ENCODE results near the gene SMARCC2.

SMARCC2 gene

DNA sequence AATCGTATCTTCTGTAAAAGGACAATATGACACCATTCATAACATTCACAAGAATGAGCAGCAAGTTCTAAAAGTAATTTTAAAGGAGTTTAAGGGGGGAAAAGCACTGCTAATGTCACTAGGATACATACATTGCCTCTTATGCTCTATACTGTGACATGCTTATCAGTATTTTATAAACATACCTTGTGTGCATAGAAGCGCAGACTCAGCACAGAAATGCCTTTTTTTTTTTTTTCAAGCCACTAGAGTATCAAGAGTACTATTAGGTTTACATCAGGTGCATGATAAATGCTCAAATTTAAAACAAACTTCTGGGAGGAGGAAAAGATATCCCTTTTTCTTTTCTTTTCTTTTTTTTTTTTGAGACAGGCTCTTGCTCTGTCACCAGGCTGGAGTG, 13.6 kb upstream of the SMARCC2 start:
- H3K27me3 ChIP-seq (ENCODE audit: insufficient read depth, low read length, poor library complexity, severe bottlenecking) = no peaks in the 10 kb centered on the region
- no peaks in the 10 kb centered on the region for H3K9me3 ChIP-seq (ENCODE audit: insufficient read depth, low read depth, low read length)
- no peaks in the 10 kb centered on the region for H3F3A ChIP-seq (ENCODE audit: low read depth)
- H3K36me3 ChIP-seq (ENCODE audit: insufficient read depth, low read length) = peaks cover 25% of the 10 kb centered on the region; the same call in 1 of the 2 replicates
- no peaks in the 10 kb centered on the region for H3K9me2 ChIP-seq (replicated peaks; ENCODE audit: low read depth, low read length)
- no peak overlapping the region for H2AFZ ChIP-seq (ENCODE audit: low read length)
- no peak overlapping the region for H3K9ac ChIP-seq (ENCODE audit: low read depth, low read length, poor library complexity, severe bottlenecking)
- H3K79me2 ChIP-seq (ENCODE audit: insufficient read depth, low read length) = no peaks in the 10 kb centered on the region
- TF ChIP-seq EZH2phosphoT487 (IDR thresholded peaks at IDR 0.05; ENCODE audit: borderline replicate concordance) = no peak
- TF ChIP-seq, protein P1, sequence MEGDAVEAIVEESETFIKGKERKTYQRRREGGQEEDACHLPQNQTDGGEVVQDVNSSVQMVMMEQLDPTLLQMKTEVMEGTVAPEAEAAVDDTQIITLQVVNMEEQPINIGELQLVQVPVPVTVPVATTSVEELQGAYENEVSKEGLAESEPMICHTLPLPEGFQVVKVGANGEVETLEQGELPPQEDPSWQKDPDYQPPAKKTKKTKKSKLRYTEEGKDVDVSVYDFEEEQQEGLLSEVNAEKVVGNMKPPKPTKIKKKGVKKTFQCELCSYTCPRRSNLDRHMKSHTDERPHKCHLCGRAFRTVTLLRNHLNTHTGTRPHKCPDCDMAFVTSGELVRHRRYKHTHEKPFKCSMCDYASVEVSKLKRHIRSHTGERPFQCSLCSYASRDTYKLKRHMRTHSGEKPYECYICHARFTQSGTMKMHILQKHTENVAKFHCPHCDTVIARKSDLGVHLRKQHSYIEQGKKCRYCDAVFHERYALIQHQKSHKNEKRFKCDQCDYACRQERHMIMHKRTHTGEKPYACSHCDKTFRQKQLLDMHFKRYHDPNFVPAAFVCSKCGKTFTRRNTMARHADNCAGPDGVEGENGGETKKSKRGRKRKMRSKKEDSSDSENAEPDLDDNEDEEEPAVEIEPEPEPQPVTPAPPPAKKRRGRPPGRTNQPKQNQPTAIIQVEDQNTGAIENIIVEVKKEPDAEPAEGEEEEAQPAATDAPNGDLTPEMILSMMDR (conservative IDR thresholded peaks at IDR 0.05; ENCODE audit: low read length) = no peak
- H3K4me2 ChIP-seq (ENCODE audit: low read depth, low read length, poor library complexity, severe bottlenecking) = no peak overlapping the region
- no peak overlapping the region for H3K4me3 ChIP-seq (ENCODE audit: low read length, poor library complexity, severe bottlenecking)
- H3K4me1 ChIP-seq (ENCODE audit: insufficient read depth, low read length, poor library complexity, severe bottlenecking) = no peaks in the 10 kb centered on the region
- H4K20me1 ChIP-seq (ENCODE audit: insufficient read depth, low read length, poor library complexity, severe bottlenecking) = no peaks in the 10 kb centered on the region

DNA sequence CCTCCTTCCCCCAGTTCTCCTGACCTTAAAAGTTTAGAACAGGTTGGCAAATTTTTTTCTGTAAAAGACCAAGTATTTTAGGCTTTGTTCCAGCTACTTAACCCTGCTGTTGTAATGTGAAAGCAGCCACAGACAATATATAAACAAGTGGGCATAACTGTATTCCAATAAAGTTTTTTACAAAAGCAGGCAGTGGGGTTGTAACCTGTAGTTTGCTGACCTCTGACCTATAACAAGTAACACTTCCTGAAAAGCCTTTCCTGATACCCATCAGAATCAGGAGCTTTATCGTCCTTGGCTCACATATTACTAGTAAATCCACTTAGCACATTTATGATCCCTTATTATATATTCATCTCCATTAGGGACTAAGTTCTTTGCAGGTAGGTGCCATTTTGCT, 13.1 kb upstream of the SMARCC2 start:
- TF ChIP-seq EZH2phosphoT487 (IDR thresholded peaks at IDR 0.05; ENCODE audit: borderline replicate concordance) = no peak
- TF ChIP-seq, protein P1 (conservative IDR thresholded peaks at IDR 0.05; ENCODE audit: low read length) = no peak
- Histone ChIP-seq H3K36me3 (ENCODE audit: insufficient read depth, low read length) (peaks cover 20% of the 10 kb centered on the region; the same call in 1 of the 2 replicates), H2AFZ (ENCODE audit: low read length) (no peak overlapping the region), H3K79me2 (ENCODE audit: insufficient read depth, low read length) (no peaks in the 10 kb centered on the region), H3K27me3 (ENCODE audit: insufficient read depth, low read length, poor library complexity, severe bottlenecking) (no peaks in the 10 kb centered on the region), H3F3A (ENCODE audit: low read depth) (no peaks in the 10 kb centered on the region), H3K9ac (ENCODE audit: low read depth, low read length, poor library complexity, severe bottlenecking) (no peak overlapping the region), H3K9me3 (ENCODE audit: insufficient read depth, low read depth, low read length) (no peaks in the 10 kb centered on the region), H3K4me3 (ENCODE audit: low read length, poor library complexity, severe bottlenecking) (no peak overlapping the region), H3K9me2 (replicated peaks; ENCODE audit: low read depth, low read length) (no peaks in the 10 kb centered on the region), H4K20me1 (ENCODE audit: insufficient read depth, low read length, poor library complexity, severe bottlenecking) (no peaks in the 10 kb centered on the region), H3K4me2 (ENCODE audit: low read depth, low read length, poor library complexity, severe bottlenecking) (no peak overlapping the region), H3K4me1 (ENCODE audit: insufficient read depth, low read length, poor library complexity, severe bottlenecking) (no peaks in the 10 kb centered on the region)

DNA sequence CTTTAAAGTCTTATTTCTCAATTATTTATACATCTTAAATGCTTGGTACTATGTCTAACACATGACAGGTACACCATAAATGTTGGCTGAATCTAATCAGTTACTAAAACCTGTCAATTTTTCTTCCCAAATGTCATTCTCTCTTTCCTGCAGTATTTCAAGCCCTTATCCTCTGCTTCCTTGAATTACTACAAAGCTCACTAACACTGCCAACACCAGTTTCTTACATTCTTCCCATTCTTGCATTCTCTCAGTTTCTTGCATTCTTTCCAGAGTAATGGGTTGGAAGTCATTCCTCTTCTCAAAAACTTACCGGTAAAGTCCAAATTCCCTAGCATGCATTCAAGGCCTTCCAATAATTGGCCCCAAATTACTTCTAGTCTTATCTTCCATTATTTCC, 9.6 kb upstream of the SMARCC2 start:
- no peaks in the 10 kb centered on the region for H3K4me1 ChIP-seq (ENCODE audit: insufficient read depth, low read length, poor library complexity, severe bottlenecking)
- H4K20me1 ChIP-seq (ENCODE audit: insufficient read depth, low read length, poor library complexity, severe bottlenecking) = no peaks in the 10 kb centered on the region
- H3F3A ChIP-seq (ENCODE audit: low read depth) = no peaks in the 10 kb centered on the region
- no peaks in the 10 kb centered on the region for H3K79me2 ChIP-seq (ENCODE audit: insufficient read depth, low read length)
- TF ChIP-seq EZH2phosphoT487 (IDR thresholded peaks at IDR 0.05; ENCODE audit: borderline replicate concordance) = no peak
- TF ChIP-seq, protein P1 (conservative IDR thresholded peaks at IDR 0.05; ENCODE audit: low read length) = no peak
- no peak overlapping the region for H3K4me3 ChIP-seq (ENCODE audit: low read length, poor library complexity, severe bottlenecking)
- H2AFZ ChIP-seq (ENCODE audit: low read length) = no peak overlapping the region
- H3K27me3 ChIP-seq (ENCODE audit: insufficient read depth, low read length, poor library complexity, severe bottlenecking) = no peaks in the 10 kb centered on the region
- no peaks in the 10 kb centered on the region for H3K36me3 ChIP-seq (ENCODE audit: insufficient read depth, low read length)
- H3K9ac ChIP-seq (ENCODE audit: low read depth, low read length, poor library complexity, severe bottlenecking) = no peak overlapping the region
- no peaks in the 10 kb centered on the region for H3K9me2 ChIP-seq (replicated peaks; ENCODE audit: low read depth, low read length)
- no peak overlapping the region for H3K4me2 ChIP-seq (ENCODE audit: low read depth, low read length, poor library complexity, severe bottlenecking)
- no peaks in the 10 kb centered on the region for H3K9me3 ChIP-seq (ENCODE audit: insufficient read depth, low read depth, low read length)

All from Loucy (cell line).